Fibroblast of the aortic adventitia (primary cell): ENCODE data around the gene HIVEP2. TPM values are rescaled to one million over a fixed set of nuclear protein-coding genes. Genes with fewer than 3 reads are reported as not detected.

Source experiments
- DNase-seq: peaks from one replicate; pipeline ENCODE4 v3.0.0-alpha.2; 2010; ENCODE audit warnings: low read depth
- H3K4me3 ChIP-seq: 2 replicates; pipeline ENCODE4 v1.5.1; 2011; ENCODE audit warnings: low read depth, mild to moderate bottlenecking, control low read depth, low read length, moderate library complexity
- total RNA-seq: library from RNA; depleted of rRNA; stranded (reverse); fragments of >200 nt; gene quantifications from 2 replicates; pipeline ENCODE4 v1.2.3, GENCODE V29; 2012; ENCODE audit warnings: low replicate concordance
- TF ChIP-seq, protein P1 (sequence below): IDR thresholded peaks from 2 replicates; pipeline ENCODE4 v1.5.1; 2011; ENCODE audit warnings: mild to moderate bottlenecking, low read length, control low read depth, inconsistent platforms; ENCODE audit not compliant: insufficient read depth

Gene HIVEP2
- total RNA-seq, 1 donor = 23.1 TPM

- H3K4me3 ChIP-seq = no peak overlapping the region
- DNase-seq = peak; percentile 19
- TF ChIP-seq, protein P1, sequence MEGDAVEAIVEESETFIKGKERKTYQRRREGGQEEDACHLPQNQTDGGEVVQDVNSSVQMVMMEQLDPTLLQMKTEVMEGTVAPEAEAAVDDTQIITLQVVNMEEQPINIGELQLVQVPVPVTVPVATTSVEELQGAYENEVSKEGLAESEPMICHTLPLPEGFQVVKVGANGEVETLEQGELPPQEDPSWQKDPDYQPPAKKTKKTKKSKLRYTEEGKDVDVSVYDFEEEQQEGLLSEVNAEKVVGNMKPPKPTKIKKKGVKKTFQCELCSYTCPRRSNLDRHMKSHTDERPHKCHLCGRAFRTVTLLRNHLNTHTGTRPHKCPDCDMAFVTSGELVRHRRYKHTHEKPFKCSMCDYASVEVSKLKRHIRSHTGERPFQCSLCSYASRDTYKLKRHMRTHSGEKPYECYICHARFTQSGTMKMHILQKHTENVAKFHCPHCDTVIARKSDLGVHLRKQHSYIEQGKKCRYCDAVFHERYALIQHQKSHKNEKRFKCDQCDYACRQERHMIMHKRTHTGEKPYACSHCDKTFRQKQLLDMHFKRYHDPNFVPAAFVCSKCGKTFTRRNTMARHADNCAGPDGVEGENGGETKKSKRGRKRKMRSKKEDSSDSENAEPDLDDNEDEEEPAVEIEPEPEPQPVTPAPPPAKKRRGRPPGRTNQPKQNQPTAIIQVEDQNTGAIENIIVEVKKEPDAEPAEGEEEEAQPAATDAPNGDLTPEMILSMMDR = no peak
Observed at GRCh38 chr6:142903812-142904211, 41.2 kb downstream of the HIVEP2 start.

DNA sequence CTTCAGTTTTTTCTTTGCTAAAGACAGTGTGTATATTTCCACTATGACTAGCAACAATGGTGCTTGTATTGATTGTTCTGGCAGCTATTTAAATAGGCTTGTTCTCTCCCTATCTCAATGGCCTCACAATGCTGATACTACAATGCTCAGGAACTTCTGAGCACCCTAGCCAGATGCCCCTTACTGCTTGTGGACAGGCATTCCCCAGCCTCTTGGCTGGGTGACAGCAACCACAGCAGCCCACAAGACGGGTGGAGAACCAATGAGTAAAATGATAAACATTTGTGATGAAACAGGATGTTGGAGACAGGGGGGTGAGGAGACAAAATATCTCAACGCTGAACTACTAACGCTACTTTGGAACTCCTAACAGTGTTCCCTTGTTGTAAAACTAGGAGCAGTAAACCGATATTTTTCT lies 42.3 kb downstream of the HIVEP2 start:
- H3K4me3 ChIP-seq = no peak overlapping the region
- peak; percentile 99 for DNase-seq
- TF ChIP-seq, protein P1 = no peak

GRCh38 chr6:142901611-142902010 lies 43.4 kb downstream of the HIVEP2 start:
- no peak overlapping the region for H3K4me3 ChIP-seq
- TF ChIP-seq, protein P1 = no peak
- DNase-seq = no peak

- TF ChIP-seq, protein P1 = no peak
- no peak for DNase-seq
- no peak overlapping the region for H3K4me3 ChIP-seq
Observed at GRCh38 chr6:142900227-142900971, 44.6 kb downstream of the HIVEP2 start.

DNA sequence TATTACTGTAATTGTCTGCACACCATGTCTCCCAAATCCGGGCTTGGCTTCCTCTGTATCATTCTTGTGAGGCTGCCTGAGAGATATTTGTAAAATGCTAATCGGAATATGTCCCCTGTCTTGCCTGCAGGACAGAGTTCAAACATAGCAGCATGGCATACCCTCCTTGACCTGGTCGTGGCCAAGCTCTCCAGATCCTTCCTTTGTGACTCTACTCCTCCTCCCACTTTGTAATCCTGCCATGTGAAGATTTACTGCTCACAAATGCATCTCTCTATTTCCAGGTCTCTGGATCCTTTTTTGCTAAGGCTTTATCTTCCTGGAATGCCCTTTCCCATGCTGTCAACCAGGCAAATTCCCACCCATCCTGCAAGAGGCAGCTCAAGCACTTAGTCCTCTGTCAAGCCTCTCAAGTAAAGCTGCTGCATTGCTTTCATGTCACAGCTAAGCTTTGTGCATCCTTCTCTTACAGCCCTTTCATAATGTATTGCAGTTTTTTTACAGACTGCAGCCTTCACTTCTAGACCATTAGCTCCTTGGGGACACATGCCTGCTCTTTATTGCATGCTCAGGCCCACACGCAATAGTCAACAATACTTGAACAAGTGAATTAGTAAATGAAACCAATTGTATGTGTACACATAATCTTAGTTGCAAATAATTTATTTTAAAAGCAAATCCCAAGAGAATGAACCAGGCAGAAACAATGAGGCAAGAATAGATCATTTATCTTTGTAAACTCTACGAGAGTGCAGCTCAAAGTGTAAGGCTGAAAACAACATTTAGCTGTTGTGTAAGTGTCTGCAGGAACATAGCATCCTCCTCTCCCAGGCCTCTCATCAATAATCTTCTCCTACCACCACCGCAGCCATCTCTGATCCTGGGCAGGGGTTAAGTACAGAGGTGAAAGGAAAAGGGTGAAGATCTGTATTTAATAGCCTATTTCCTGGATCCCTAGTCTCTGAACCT lies 45.8 kb downstream of the HIVEP2 start:
- TF ChIP-seq, protein P1 = no peak
- H3K4me3 ChIP-seq = no peak overlapping the region
- peak; percentile 35 for DNase-seq

- TF ChIP-seq, protein P1 = no peak
- DNase-seq = no peak
- H3K4me3 ChIP-seq = no peak overlapping the region
Observed at GRCh38 chr6:142897659-142898058, 47.3 kb downstream of the HIVEP2 start.
